ENCODE data around the gene ELN. TPM values are rescaled to one million over a fixed set of nuclear protein-coding genes. Genes with fewer than 3 reads are reported as not detected.
A peak's percentile ranks its signal among the peaks of the same experiment; 100 is the strongest.

The ELN gene
- total RNA-seq, 1 donor from 2014 or later = 83.3 TPM

GRCh38 chr7:74061840-74062539 is 34.0 kb downstream of the ELN start:
- Histone ChIP-seq H3K27me3 (ENCODE audit: low read depth) (no peaks in the 10 kb centered on the region), H3K4me3 (peak overlapping the region; percentile 39), H3K27ac (peak overlapping the region; percentile 93), H3K4me1 (peaks cover 24% of the 10 kb centered on the region), H3K36me3 (peaks cover 72% of the 10 kb centered on the region), H3K9me3 (no peaks in the 10 kb centered on the region)
- DNase-seq = peak; percentile 90
- TF ChIP-seq CTCF (IDR thresholded peaks at IDR 0.05) = no peak
- peak; percentile 94 to 96 for ATAC-seq
- intact Hi-C loops (cut with DNase I) = no loop called here

DNA sequence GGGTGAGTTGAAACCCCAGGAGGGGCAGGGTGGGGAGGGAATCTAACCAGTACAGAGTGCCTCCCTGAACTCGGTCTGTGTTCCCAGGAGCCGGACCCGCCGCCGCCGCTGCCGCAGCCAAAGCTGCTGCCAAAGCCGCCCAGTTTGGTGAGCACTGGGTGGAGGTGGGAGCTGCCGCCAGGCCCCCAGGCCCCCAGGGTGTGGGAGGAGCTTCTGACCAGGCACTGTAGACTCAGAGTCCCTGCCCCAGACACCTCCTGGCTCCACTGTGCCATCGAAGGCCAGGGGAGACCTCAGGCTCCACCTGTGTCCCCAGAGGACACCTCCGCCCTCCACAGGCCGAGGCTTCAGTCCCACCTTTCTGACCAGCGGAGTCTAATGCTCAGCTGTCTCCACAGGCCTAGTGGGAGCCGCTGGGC is 35.3 kb downstream of the ELN start:
- Histone ChIP-seq H3K4me1 (peaks cover 24% of the 10 kb centered on the region), H3K27me3 (ENCODE audit: low read depth) (no peaks in the 10 kb centered on the region), H3K9me3 (no peaks in the 10 kb centered on the region), H3K27ac (peak overlapping the region; percentile 93), H3K4me3 (no peak overlapping the region), H3K36me3 (peaks cover 65% of the 10 kb centered on the region)
- DNase-seq (peak; percentile 39), ATAC-seq (no peak)
- TF ChIP-seq CTCF (IDR thresholded peaks at IDR 0.05) = no peak
- intact Hi-C loops (cut with DNase I) = no loop called here

- peaks cover 61% of the 10 kb centered on the region for H3K36me3 ChIP-seq
- intact Hi-C loops (cut with DNase I) = no loop called here
Measured at GRCh38 chr7:74063646-74064045, 35.7 kb downstream of the ELN start.

DNA sequence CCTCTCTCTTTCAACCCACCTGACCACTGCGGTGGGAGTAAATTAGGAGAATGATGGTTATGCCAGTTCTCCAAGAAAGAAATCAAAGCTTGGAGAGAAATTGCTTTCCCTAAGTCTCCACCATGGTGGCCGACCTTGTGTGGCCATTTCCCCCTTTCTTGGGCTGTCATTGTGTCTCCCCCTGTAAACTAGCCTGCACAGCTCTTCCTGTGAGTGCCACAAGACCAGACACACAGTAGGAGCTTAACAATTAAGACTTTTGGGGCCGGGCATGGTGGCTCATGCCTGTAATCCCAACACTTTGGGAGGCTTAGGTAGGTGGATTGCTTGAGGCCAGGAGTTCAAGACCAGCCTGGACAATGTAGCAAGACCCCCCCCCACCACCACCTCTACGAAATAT is 36.7 kb downstream of the ELN start:
- no peak overlapping the region for H3K4me3 ChIP-seq
- peak; percentile 17 for DNase-seq
- intact Hi-C loops (cut with DNase I) = no loop called here
- ATAC-seq = no peak
- peaks cover 24% of the 10 kb centered on the region for H3K4me1 ChIP-seq
- H3K27me3 ChIP-seq (ENCODE audit: low read depth) = no peaks in the 10 kb centered on the region
- peaks cover 57% of the 10 kb centered on the region for H3K36me3 ChIP-seq
- H3K9me3 ChIP-seq = no peaks in the 10 kb centered on the region
- H3K27ac ChIP-seq = no peak overlapping the region
- no peak for TF ChIP-seq CTCF (IDR thresholded peaks at IDR 0.05)

More at GRCh38 chr7:74063646-74064045, 35.7 kb downstream of the ELN start:
- peak; percentile 32 for DNase-seq
- Histone ChIP-seq H3K4me1 (peaks cover 24% of the 10 kb centered on the region), H3K27me3 (ENCODE audit: low read depth) (no peaks in the 10 kb centered on the region), H3K27ac (no peak overlapping the region), H3K4me3 (no peak overlapping the region), H3K9me3 (no peaks in the 10 kb centered on the region)
- TF ChIP-seq CTCF (IDR thresholded peaks at IDR 0.05) = no peak
- ATAC-seq = no peak

- intact Hi-C loops (cut with DNase I) = no loop called here
- DNase-seq = peak; percentile 38
- Histone ChIP-seq H3K9me3 (no peaks in the 10 kb centered on the region), H3K36me3 (peaks cover 42% of the 10 kb centered on the region), H3K4me3 (no peak overlapping the region), H3K27me3 (ENCODE audit: low read depth) (no peaks in the 10 kb centered on the region), H3K4me1 (peaks cover 12% of the 10 kb centered on the region), H3K27ac (no peak overlapping the region)
- TF ChIP-seq CTCF (IDR thresholded peaks at IDR 0.05) = no peak
- no peak for ATAC-seq
Measured at GRCh38 chr7:74066626-74067025, 38.7 kb downstream of the ELN start.
